Mucosa of rectum (tissue), 2 donors: ENCODE measurements around the gene ZNF181.

Experiments
- H3K27ac ChIP-seq, 2 donors: one replicate each; pipeline ENCODE4 v1.7.0; 2013; ENCODE audit warnings: inconsistent platforms in 2 of 2, low read depth in 2 of 2, low read length in 2 of 2
- H3K27me3 ChIP-seq, 2 donors: one replicate each; pipeline ENCODE4 v1.7.0; 2013; ENCODE audit warnings: low read length in 2 of 2; ENCODE audit not compliant: control insufficient read depth in 2 of 2, insufficient read depth in 2 of 2
- H3K36me3 ChIP-seq, 2 donors: one replicate each; pipeline ENCODE4 v1.7.0; 2013; ENCODE audit warnings: low read length in 2 of 2; ENCODE audit not compliant: control insufficient read depth in 2 of 2, insufficient read depth in 2 of 2
- H3K4me1 ChIP-seq, 2 donors: one replicate each; pipeline ENCODE4 v1.7.0; 2013; ENCODE audit warnings: low read length in 2 of 2, mild to moderate bottlenecking in 1 of 2; ENCODE audit not compliant: control insufficient read depth in 2 of 2, insufficient read depth in 2 of 2
- H3K4me3 ChIP-seq, 2 donors: one replicate each; pipeline ENCODE4 v1.7.0; 2013; ENCODE audit warnings: low read length in 2 of 2
- H3K9ac ChIP-seq, 2 donors: one replicate each; pipeline ENCODE4 v1.7.0; 2013; ENCODE audit warnings: low read length in 2 of 2, low read depth in 1 of 2, mild to moderate bottlenecking in 1 of 2
- H3K9me3 ChIP-seq, 2 donors: one replicate each; pipeline ENCODE4 v1.7.0; 2013; ENCODE audit warnings: low read length in 2 of 2; ENCODE audit not compliant: control insufficient read depth in 2 of 2
- donor health status: healthy.
- donor health status: Normal muscosa, but diverticular disease.

Gene ZNF181

GRCh38 chr19:34744896-34745690 lies 11.1 kb downstream of the ZNF181 start:
- peaks cover 27 to 31% of the 10 kb centered on the region in 2 donors for H3K9me3 ChIP-seq

GRCh38 chr19:34757441-34757840 lies 23.4 kb downstream of the ZNF181 start:
- H3K4me3 ChIP-seq, result no peak overlapping the region
- no peak overlapping the region for H3K27ac ChIP-seq
- peaks cover 48 to 53% of the 10 kb centered on the region in 2 donors for H3K9me3 ChIP-seq

More at GRCh38 chr19:34744896-34745690, 11.1 kb downstream of the ZNF181 start:
- no peaks in the 10 kb centered on the region for H3K27me3 ChIP-seq
- H3K36me3 ChIP-seq, result peaks cover 6 to 7% of the 10 kb centered on the region in 2 donors
- no peaks in the 10 kb centered on the region for H3K4me1 ChIP-seq
- no peak overlapping the region for H3K27ac ChIP-seq
- no peak overlapping the region for H3K4me3 ChIP-seq
- no peak overlapping the region for H3K9ac ChIP-seq

GRCh38 chr19:34759218-34759917 lies 25.3 kb downstream of the ZNF181 start:
- Histone ChIP-seq H3K9me3 (peaks cover 49 to 53% of the 10 kb centered on the region in 2 donors), H3K4me3 (no peak overlapping the region), H3K36me3 (peaks cover 6 to 8% of the 10 kb centered on the region in 2 donors), H3K27me3 (no peaks in the 10 kb centered on the region), H3K27ac (no peak overlapping the region), H3K9ac (no peak overlapping the region), H3K4me1 (no peaks in the 10 kb centered on the region)

More at GRCh38 chr19:34757441-34757840, 23.4 kb downstream of the ZNF181 start:
- H3K36me3 ChIP-seq, result peaks cover 4 to 11% of the 10 kb centered on the region in 2 donors
- H3K27me3 ChIP-seq, result no peaks in the 10 kb centered on the region
- H3K9ac ChIP-seq, result no peak overlapping the region
- no peaks in the 10 kb centered on the region for H3K4me1 ChIP-seq

DNA sequence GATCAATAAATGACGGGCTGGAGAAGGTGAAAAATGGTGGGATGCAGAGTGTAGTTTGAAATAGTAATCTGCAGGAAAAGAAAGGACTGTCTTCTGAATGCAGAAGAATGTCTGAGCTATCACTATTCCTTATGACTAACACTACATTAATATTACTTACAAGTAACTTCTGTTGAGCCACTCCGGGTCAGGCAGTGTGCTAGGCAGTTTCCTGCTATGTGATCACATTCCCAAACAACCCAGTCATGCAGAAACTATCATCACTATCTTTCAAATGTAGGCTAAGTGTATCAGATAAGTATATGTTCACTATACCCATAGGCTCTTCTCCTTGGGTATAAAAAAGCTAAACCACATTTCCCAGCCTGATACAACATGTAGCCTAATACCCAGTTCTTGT lies 32.3 kb downstream of the ZNF181 start:
- peaks cover 37 to 39% of the 10 kb centered on the region in 2 donors for H3K36me3 ChIP-seq
- no peaks in the 10 kb centered on the region for H3K4me1 ChIP-seq
- no peak overlapping the region for H3K4me3 ChIP-seq
- H3K27ac ChIP-seq, result no peak overlapping the region
- no peaks in the 10 kb centered on the region for H3K27me3 ChIP-seq
- peaks cover 17 to 18% of the 10 kb centered on the region in 2 donors for H3K9me3 ChIP-seq
- no peak overlapping the region for H3K9ac ChIP-seq

DNA sequence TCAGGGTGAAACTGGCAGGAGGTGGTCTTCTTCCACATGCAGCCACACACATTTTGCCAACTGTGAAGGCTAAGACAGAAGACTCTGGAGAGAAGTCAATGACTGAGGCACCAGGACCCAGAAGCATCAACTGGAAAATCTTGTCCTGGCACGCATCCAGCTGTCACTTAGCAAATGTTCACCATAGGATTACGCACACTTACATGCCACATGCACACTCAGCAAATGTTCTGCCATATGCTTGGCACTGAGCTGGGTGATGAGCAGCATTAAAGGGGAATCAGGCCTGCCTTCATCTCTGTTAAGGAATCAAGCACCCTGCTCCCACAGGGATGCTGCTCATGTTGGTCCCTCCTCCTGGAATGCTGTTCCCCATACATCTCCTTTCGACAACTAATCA lies 33.9 kb downstream of the ZNF181 start:
- H3K27me3 ChIP-seq, result no peaks in the 10 kb centered on the region
- H3K4me3 ChIP-seq, result no peak overlapping the region
- no peak overlapping the region for H3K27ac ChIP-seq
- no peak overlapping the region for H3K9ac ChIP-seq
- H3K9me3 ChIP-seq, result peaks cover 7 to 17% of the 10 kb centered on the region in 2 donors
- peaks cover 6 to 7% of the 10 kb centered on the region in 2 donors for H3K4me1 ChIP-seq
- H3K36me3 ChIP-seq, result peaks cover 33 to 39% of the 10 kb centered on the region in 2 donors

DNA sequence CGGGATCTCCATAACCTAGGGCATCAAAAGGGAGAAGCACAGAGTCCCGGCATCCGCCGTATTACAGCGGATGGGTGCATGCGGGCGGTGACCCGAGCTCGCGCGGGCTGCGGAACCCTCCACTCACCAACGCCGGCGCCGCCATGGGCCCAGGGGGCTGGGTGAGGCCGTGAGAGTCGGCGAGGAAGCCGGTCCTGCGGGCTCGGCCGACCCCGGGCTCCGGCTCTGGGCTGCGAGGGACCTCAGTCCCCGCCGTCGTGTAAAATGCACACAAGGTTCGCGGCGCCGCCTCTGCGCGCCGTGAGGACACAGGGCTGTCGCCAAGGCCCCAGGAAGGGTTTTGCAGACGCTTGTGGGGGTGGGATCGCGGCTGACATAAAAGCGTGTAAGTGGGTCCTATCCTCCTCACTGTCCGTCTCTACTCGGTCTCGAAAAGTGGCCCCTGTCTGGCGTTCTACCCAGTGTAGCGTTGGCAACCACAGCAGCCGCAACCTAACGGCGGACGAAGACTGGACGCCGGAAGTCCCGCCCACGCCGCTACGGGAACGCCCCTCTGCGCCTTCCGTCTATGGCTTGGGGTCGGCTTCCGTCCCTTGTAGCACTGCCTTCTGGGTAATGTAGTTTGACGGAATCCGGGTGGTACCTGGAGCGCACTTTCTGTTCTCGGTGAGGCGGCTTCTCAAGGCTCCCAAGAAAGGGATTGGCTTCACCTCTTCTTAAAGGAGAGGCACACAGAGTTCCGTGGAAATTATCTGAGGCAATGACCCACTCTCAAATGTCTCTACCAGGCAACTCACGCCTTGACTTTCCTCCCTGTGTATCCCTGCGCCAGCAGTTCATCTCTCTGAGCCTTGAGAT lies 38.9 kb downstream of the ZNF181 start, which contains the start of gene ZNF599:
Gene ZNF599 (minus strand): TSS at position 519 of the 858 bp plus-strand sequence. CDS start 374 bp downstream, at position 145.
- H3K27me3 ChIP-seq, result no peaks in the 10 kb centered on the region
- peak within 1 kb of the TSS; percentile 33 to 71 for H3K27ac ChIP-seq
- peaks cover 7 to 13% of the 10 kb centered on the region in 2 donors for H3K36me3 ChIP-seq
- peak within 1 kb of the TSS; percentile 72 to 73 for H3K9ac ChIP-seq
- peaks cover 0 to 4% of the 10 kb centered on the region in 2 donors for H3K9me3 ChIP-seq
- peak within 1 kb of the TSS; percentile 81 to 90 for H3K4me3 ChIP-seq
- peaks cover 6 to 7% of the 10 kb centered on the region in 2 donors for H3K4me1 ChIP-seq

DNA sequence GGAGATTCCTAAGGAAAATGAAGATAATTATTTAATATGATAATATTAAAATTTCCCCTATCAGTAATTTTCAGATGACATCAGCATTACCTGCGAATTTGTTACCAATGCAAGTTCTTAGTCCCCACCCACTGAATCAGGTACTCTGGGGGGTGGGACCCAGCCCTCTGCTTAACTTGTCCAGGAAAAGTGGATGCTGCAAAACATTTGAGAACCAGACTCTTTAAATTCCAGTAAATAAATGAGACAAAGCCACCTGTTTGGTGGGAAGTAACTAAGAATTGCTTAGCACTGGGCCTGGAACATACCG lies 39.5 kb downstream of the ZNF181 start:
- Histone ChIP-seq H3K9ac (no peak overlapping the region), H3K27ac (no peak overlapping the region)

DNA sequence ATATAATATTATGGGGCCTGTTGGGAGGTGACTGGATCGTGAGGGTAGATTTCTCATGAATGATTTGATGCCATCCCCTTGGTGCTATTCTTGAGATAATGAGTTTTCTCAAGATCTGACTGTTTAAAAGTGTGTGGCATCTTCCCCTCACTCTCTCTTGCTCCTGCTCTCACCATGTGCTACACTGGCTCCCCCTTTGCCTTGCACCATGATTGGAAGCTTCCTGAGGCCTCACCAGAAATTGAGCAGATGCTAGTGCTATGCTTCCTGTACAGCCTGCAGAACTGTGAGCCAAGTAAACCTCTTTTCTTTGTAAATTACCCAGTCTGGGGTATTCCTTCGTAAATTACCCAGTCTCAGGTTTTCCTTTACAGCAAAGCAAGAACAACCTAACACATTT lies 40.8 kb downstream of the ZNF181 start:
- peaks cover 0 to 2% of the 10 kb centered on the region in 2 donors for H3K9me3 ChIP-seq
- H3K36me3 ChIP-seq, result no peaks in the 10 kb centered on the region
- H3K4me1 ChIP-seq, result peaks cover 6 to 7% of the 10 kb centered on the region in 2 donors
- no peak overlapping the region for H3K27ac ChIP-seq
- no peak overlapping the region for H3K9ac ChIP-seq
- no peaks in the 10 kb centered on the region for H3K27me3 ChIP-seq
- no peak overlapping the region for H3K4me3 ChIP-seq

More for the DNA sequence above, 39.5 kb downstream of the ZNF181 start:
- Histone ChIP-seq H3K9me3 (peaks cover 0 to 2% of the 10 kb centered on the region in 2 donors), H3K36me3 (peaks cover 1 to 7% of the 10 kb centered on the region in 2 donors), H3K27me3 (no peaks in the 10 kb centered on the region), H3K4me3 (peak overlapping the region; percentile 81 to 90), H3K4me1 (peaks cover 6 to 7% of the 10 kb centered on the region in 2 donors)

DNA sequence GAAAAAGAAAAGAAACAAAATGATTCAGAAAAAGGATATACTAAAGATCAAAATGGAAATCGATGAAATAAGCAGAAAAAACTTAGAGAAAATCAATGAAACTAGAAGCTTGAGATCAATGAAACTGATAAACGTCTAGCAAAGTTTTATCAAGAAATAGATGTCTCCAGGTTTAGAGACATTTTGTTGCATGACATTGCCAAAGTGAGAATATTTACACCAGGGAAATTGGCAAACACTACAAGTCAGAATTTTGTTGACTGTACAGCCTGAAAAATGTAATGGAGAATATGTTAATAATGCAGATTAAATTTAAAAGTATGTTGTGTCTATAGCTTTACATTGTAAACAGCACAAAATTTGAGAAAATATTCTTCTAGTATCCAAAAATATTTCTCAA lies 44.3 kb downstream of the ZNF181 start:
- Histone ChIP-seq H3K9me3 (peaks cover 0 to 2% of the 10 kb centered on the region in 2 donors), H3K4me1 (no peaks in the 10 kb centered on the region), H3K9ac (no peak overlapping the region), H3K36me3 (no peaks in the 10 kb centered on the region), H3K4me3 (no peak overlapping the region), H3K27me3 (no peaks in the 10 kb centered on the region), H3K27ac (no peak overlapping the region)
